ENCODE measurements around the gene C3orf62.

DNA sequence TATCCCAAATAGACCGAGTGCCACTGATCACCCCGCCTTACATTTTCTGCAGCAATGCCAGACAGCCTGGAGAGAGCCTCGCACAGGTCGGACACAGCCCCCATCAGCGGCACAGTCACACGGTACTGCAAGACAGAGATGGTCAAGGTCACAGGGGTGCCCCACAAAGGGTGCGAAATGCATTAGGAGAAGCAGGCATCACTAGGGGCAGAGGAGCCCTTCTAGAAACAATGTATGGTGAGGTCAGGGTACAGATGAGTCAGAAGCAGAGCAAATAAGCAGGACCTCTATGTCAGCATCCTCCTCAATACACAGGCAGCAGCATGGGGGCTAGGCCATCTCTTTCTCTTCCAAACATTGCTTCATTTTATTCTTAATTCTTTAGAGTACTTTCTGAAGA lies 21.5 kb upstream of the C3orf62 start:
- TF ChIP-seq EZH2phosphoT487 (IDR thresholded peaks at IDR 0.05; ENCODE audit: low read depth, severe bottlenecking, unreplicated experiment) (no peak), EZH2 (IDR thresholded peaks at IDR 0.05; ENCODE audit: borderline replicate concordance) (no peak)
- TF ChIP-seq, protein P1, sequence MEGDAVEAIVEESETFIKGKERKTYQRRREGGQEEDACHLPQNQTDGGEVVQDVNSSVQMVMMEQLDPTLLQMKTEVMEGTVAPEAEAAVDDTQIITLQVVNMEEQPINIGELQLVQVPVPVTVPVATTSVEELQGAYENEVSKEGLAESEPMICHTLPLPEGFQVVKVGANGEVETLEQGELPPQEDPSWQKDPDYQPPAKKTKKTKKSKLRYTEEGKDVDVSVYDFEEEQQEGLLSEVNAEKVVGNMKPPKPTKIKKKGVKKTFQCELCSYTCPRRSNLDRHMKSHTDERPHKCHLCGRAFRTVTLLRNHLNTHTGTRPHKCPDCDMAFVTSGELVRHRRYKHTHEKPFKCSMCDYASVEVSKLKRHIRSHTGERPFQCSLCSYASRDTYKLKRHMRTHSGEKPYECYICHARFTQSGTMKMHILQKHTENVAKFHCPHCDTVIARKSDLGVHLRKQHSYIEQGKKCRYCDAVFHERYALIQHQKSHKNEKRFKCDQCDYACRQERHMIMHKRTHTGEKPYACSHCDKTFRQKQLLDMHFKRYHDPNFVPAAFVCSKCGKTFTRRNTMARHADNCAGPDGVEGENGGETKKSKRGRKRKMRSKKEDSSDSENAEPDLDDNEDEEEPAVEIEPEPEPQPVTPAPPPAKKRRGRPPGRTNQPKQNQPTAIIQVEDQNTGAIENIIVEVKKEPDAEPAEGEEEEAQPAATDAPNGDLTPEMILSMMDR (IDR thresholded peaks at IDR 0.05; ENCODE audit: poor library complexity): no peak
